Brain microvascular endothelial cell (primary cell): ENCODE results near the gene EPN3.

ENCODE experiments used
- DNase-seq: peaks from one replicate; pipeline ENCODE4 v3.0.0-alpha.2; 2020
- H3K27ac ChIP-seq: fragments of 250-450 bp; sonication (Bioruptor Pico); 2 replicates; pipeline ENCODE4 v1.5.1; 2020; ENCODE audit warnings: mild to moderate bottlenecking, moderate library complexity
- H3K27me3 ChIP-seq: fragments of 250-450 bp; sonication (Bioruptor Pico); replicated peaks from 2 replicates; pipeline ENCODE4 v1.5.1; 2020; ENCODE audit warnings: mild to moderate bottlenecking
- H3K36me3 ChIP-seq: fragments of 250-450 bp; sonication (Bioruptor Pico); replicated peaks from 2 replicates; pipeline ENCODE4 v1.5.1; 2020; ENCODE audit warnings: mild to moderate bottlenecking
- H3K4me3 ChIP-seq: 2 replicates; pipeline ENCODE4 v1.5.1; 2011; ENCODE audit warnings: low read depth, mild to moderate bottlenecking, control low read depth, low read length, moderate library complexity
- in situ Hi-C: cut with HindIII; loops from 2 replicates; pipeline ENCODE4 v1.10.0; 2017; ENCODE audit warnings: low sequenced_read_pairs, low pct_ligation_motif_present
- TF ChIP-seq, protein P1 (sequence below): IDR thresholded peaks from 2 replicates; pipeline ENCODE4 v1.5.1; 2011; ENCODE audit warnings: low read depth, mild to moderate bottlenecking, moderate library complexity, low read length, control low read depth, inconsistent platforms; ENCODE audit errors: missing control alignments

Gene EPN3

DNA sequence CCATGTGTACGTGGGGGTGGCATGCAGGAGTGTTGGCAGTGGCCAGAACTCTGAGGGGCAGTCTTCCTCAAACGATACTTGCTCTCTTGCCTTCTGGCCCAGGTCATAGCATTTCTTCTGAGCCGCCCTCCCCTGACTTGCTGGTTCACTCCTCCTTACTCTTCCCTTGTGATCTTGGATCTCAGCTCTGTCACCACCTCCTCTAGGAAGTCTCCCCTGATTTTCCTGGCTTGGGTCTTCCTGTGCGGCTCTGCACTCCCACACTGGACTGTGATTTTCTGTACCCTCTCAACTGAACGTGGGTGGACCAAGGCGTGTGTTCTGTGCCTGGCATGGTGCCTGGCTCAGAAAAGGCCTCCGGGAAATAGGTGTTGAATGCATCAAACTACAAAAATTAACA lies 2.9 kb downstream of the EPN3 start:
- Histone ChIP-seq H3K36me3 (no peaks in the 10 kb centered on the region), H3K27ac (no peak overlapping the region), H3K4me3 (no peak overlapping the region), H3K27me3 (peaks cover 20% of the 10 kb centered on the region)
- no peak for DNase-seq
- in situ Hi-C loops, result no loop called here
- TF ChIP-seq, protein P1, sequence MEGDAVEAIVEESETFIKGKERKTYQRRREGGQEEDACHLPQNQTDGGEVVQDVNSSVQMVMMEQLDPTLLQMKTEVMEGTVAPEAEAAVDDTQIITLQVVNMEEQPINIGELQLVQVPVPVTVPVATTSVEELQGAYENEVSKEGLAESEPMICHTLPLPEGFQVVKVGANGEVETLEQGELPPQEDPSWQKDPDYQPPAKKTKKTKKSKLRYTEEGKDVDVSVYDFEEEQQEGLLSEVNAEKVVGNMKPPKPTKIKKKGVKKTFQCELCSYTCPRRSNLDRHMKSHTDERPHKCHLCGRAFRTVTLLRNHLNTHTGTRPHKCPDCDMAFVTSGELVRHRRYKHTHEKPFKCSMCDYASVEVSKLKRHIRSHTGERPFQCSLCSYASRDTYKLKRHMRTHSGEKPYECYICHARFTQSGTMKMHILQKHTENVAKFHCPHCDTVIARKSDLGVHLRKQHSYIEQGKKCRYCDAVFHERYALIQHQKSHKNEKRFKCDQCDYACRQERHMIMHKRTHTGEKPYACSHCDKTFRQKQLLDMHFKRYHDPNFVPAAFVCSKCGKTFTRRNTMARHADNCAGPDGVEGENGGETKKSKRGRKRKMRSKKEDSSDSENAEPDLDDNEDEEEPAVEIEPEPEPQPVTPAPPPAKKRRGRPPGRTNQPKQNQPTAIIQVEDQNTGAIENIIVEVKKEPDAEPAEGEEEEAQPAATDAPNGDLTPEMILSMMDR, result no peak

DNA sequence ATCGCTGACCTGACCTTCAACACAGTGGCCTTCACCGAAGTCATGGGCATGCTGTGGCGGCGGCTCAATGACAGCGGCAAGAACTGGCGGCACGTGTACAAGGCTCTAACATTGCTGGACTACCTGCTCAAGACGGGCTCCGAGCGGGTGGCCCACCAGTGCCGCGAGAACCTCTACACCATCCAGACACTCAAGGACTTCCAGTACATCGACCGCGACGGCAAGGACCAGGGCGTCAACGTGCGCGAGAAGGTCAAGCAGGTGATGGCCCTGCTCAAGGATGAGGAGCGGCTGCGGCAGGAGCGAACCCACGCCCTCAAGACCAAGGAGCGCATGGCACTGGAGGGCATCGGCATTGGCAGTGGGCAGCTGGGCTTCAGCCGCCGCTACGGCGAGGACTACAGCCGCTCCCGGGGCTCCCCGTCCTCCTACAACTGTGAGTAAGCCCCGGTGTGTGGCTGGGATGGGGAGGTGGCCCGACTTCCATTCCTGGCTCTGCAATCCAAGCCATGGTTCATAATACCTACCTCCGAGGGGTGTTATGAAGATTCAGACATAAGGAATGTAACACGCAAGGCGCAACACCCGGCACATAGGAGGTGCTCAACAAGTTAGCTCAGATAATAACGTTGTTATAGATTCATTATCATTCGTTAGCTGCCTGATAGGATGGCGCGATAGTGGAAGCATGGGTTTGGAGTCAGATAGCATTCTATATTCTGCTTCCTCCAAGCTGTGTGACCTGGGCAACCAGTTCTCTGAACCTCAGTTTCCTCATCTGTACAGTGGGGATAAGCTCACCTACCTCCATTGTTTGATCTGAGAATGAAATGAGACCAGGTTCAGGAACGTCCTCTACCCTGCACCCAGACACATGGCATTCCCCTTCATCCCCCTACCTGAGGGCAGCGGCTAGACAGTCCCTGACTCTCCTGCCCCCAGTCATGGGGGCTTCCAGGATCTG lies 4.4 kb downstream of the EPN3 start:
- Histone ChIP-seq H3K27ac (no peak overlapping the region), H3K4me3 (no peak overlapping the region), H3K27me3 (peaks cover 17% of the 10 kb centered on the region), H3K36me3 (no peaks in the 10 kb centered on the region)
- in situ Hi-C loops, result no loop called here
- TF ChIP-seq, protein P1, result no peak
- no peak for DNase-seq

DNA sequence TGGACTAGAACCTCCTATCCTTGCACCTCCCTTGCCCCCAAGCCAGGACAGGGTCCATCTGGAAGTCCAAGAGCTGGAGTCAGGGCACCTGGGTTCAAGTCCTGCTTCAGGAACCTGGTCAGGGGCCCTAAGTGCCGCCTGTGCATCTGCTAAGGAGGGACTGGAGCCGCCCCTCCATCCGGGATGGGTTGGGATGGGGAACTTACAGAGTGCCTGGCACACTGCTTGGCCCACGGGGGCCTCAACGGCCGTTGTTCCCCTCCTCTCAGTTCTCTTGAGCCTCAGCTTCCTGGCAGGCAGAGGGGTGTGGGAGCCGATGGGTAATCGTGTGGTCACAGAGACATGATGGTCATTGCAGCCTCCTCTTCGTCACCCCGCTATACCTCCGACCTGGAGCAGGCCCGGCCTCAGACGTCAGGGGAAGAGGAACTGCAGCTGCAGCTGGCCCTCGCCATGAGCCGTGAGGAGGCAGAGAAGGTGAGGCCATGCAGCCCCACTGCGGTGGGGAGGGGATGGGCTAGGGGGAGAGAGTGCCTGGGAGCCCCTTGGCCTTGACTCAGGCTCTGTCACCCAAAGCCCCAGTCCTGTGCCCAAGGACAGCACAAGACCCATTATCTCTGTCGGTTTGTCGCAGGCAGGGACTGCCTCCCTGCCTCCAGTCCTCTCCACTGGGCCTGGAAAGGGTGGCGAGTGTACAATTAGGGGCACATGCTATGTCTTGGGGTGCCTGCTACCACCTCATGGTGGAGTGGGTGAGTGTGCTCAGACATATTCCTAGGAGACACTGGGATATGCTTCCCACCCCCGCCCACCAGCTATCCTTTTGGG lies 5.4 kb downstream of the EPN3 start:
- in situ Hi-C loops, result no loop called here
- Histone ChIP-seq H3K4me3 (no peak overlapping the region), H3K27me3 (peaks cover 7% of the 10 kb centered on the region), H3K27ac (no peak overlapping the region), H3K36me3 (no peaks in the 10 kb centered on the region)
- no peak for DNase-seq
- TF ChIP-seq, protein P1, result no peak

DNA sequence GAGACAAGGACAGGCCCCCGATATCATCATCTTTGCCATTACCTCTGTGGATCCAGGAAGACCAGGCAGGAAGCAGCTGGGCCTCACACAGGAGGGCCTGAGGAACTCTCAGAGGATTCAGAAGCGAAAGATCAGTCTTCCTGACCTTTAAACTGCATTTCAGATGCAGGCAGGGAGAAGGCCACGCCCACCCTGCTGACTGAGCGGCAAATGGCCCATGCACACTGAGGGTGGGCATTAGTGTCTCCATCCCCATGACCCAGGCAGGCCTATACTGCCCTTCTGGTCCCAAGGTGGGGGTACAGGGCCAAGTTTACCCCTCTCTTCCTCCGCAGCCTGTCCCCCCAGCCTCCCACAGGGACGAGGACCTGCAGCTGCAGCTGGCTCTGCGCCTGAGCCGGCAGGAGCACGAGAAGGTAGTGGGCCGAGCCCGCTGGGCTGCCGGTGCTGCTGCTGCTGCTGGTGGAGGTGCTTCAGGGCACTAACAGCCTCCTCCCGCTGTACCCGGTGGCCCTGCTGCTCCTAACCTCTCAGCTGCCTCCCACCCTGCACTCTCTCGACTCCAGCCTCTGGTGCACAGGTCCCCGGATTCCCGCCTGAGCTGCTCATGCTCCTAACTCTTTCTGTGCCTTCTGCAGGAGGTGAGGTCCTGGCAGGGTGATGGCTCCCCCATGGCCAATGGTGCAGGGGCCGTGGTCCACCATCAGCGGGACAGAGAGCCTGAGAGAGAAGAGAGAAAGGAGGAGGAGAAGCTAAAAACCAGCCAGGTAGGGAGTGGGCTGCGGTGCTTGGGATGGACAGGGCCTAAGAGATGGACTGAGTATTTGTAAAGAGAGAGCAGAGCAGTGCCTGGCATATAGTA lies 6.2 kb downstream of the EPN3 start:
- in situ Hi-C loops, result no loop called here
- Histone ChIP-seq H3K36me3 (no peaks in the 10 kb centered on the region), H3K4me3 (no peak overlapping the region), H3K27me3 (no peaks in the 10 kb centered on the region), H3K27ac (no peak overlapping the region)
- no peak for DNase-seq
- TF ChIP-seq, protein P1, result no peak

DNA sequence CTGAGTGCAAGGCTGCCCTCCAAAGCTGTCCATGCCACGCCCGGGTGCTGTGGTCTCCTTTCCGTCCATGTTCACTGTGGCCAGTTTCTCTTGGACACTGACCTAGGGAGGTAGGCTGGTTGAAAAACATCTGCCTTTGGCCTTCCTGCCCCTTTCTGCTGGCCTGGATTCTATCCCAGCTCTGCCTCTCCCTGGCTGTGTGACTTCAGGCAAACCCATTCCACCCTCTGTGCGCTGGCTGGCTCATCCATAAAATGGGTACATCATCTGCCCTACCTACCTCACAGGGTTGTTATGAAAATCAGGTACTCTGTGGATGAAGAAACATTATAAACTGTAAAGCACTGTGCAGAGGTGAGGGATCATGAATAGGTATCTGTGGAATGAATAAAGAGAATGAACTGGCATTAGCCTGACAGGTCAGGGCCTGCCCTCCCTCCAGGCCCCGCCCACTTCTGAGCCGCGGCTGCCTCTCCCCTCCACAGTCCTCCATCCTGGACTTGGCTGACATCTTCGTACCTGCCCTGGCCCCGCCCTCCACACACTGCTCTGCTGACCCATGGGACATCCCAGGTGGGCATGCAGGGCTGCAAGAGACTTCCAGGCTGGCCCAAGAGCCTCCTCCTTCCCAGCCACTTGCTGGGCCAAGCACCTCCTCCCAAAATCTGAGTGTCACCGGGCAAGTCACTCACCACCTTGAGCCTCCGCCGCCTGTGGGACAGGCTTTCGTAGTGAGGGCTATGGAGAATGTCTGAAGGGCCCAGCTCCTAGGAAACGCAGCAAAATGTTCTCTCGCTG lies 7.4 kb downstream of the EPN3 start:
- in situ Hi-C loops, result no loop called here
- TF ChIP-seq, protein P1, result no peak
- Histone ChIP-seq H3K27ac (no peak overlapping the region), H3K4me3 (no peak overlapping the region), H3K27me3 (no peaks in the 10 kb centered on the region), H3K36me3 (no peaks in the 10 kb centered on the region)
- DNase-seq, result no peak
